Measurements from ENCODE around the gene GHRH. TPM values are rescaled to one million over a fixed set of nuclear protein-coding genes. Genes with fewer than 3 reads are reported as not detected.

Gene GHRH
- total and polyA plus RNA-seq, 4 donors: not detected

DNA sequence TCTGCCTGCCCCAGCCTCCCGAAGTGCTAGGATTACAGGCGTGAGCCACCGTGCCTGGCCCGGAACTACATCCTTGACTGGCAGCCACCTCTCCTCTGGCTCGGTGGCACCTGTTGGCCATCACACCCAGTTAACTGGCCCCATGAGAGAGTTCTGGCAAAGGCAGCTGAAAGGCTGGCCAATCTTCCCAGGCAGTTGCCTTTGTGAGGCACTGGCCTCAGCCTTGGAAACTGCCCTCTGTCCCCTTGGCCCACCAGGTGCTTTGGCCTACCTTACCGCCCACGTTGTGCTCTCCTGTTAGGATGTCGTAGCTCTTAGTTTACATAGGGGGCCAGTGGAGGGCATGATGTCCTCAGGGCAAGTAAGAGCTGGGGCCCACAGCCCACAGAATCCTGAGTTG, 18.2 kb upstream of the GHRH start:
- WGBS: 40% methylated on average over 8 of the region's 8 CpGs
- no peak for DNase-seq (ENCODE audit: low spot score)

DNA sequence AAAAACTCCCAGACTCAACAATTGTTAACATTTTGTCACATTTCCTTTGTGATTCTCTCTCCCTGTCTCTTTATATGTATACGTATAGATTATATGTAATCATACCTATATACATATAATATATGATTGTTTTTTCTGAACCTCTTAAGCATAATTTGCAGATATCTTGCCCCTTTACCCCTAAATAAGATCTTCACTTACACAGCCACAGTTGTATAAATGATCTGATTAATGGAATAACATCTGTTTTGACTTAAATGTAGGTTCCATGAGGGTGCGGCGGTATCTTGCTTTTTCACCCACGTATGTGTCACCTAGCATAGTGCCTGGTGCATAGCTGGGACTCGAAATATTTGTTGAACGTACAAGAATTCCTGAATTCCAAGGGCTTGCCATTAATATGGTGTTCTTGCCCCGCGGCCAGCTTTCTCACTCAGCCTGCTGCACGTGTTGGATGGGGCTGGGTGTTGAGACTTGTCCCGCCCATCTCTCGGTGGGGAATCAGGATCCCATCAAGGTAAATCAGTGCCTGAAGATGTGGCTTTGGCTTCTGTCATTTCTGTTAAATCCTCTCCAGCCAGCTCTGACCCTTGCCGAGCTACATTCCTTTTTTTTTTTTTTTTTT, 17.5 kb upstream of the GHRH start:
- DNase-seq (ENCODE audit: low spot score): no peak
- 92% methylated on average over 12 of the region's 12 CpGs for WGBS
- Histone ChIP-seq H3K27ac (ENCODE audit: low read depth in 1 of 2, low read length in 2 of 2) (no peak overlapping the region), H3K4me1 (ENCODE audit: control insufficient read depth in 4 of 4, insufficient read depth in 4 of 4, low read length in 3 of 4) (peaks cover 5 to 16% (median 6%) of the 10 kb centered on the region in 4 donors), H3K36me3 (ENCODE audit: control insufficient read depth in 4 of 4, insufficient read depth in 3 of 4, low read depth in 1 of 4, low read length in 3 of 4) (no peaks in the 10 kb centered on the region), H3K27me3 (ENCODE audit: control insufficient read depth in 4 of 4, insufficient read depth in 4 of 4, low read length in 3 of 4) (no peaks in the 10 kb centered on the region), H3K9me3 (ENCODE audit: control insufficient read depth in 4 of 4, low read length in 3 of 4) (no peaks in the 10 kb centered on the region), H3K9ac (ENCODE audit: low read depth in 1 of 2, low read length in 2 of 2) (no peak overlapping the region), H3K4me3 (ENCODE audit: low read depth in 1 of 3, low read length in 3 of 3) (no peak overlapping the region)
- no peak for TF ChIP-seq FOXA2 (IDR thresholded peaks at IDR 0.05)
- TF ChIP-seq FOXA1 (IDR thresholded peaks at IDR 0.05): no peak
- TF ChIP-seq HNF4G (IDR thresholded peaks at IDR 0.05): no peak
- no peak for TF ChIP-seq HNF4A (conservative IDR thresholded peaks at IDR 0.05)
- TF ChIP-seq, protein P1, sequence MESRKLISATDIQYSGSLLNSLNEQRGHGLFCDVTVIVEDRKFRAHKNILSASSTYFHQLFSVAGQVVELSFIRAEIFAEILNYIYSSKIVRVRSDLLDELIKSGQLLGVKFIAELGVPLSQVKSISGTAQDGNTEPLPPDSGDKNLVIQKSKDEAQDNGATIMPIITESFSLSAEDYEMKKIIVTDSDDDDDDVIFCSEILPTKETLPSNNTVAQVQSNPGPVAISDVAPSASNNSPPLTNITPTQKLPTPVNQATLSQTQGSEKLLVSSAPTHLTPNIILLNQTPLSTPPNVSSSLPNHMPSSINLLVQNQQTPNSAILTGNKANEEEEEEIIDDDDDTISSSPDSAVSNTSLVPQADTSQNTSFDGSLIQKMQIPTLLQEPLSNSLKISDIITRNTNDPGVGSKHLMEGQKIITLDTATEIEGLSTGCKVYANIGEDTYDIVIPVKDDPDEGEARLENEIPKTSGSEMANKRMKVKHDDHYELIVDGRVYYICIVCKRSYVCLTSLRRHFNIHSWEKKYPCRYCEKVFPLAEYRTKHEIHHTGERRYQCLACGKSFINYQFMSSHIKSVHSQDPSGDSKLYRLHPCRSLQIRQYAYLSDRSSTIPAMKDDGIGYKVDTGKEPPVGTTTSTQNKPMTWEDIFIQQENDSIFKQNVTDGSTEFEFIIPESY (IDR thresholded peaks at IDR 0.05): no peak
- TF ChIP-seq, protein P2, sequence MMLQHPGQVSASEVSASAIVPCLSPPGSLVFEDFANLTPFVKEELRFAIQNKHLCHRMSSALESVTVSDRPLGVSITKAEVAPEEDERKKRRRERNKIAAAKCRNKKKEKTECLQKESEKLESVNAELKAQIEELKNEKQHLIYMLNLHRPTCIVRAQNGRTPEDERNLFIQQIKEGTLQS (IDR thresholded peaks at IDR 0.05): no peak
- TF ChIP-seq SP1 (IDR thresholded peaks at IDR 0.05): no peak

More for the DNA sequence above, 18.2 kb upstream of the GHRH start:
- H3K9me3 ChIP-seq (ENCODE audit: control insufficient read depth in 4 of 4, low read length in 3 of 4): no peaks in the 10 kb centered on the region
- H3K36me3 ChIP-seq (ENCODE audit: control insufficient read depth in 4 of 4, insufficient read depth in 3 of 4, low read depth in 1 of 4, low read length in 3 of 4): no peaks in the 10 kb centered on the region
- no peak overlapping the region for H3K4me3 ChIP-seq (ENCODE audit: low read depth in 1 of 3, low read length in 3 of 3)
- H3K27ac ChIP-seq (ENCODE audit: low read depth in 1 of 2, low read length in 2 of 2): no peak overlapping the region
- TF ChIP-seq NR2F2 (IDR thresholded peaks at IDR 0.05) (no peak), JUND (IDR thresholded peaks at IDR 0.05) (no peak), GABPA (IDR thresholded peaks at IDR 0.05 in 1 of 2, conservative IDR thresholded peaks at IDR 0.05 in 1 of 2) (no peak), TAF1 (conservative IDR thresholded peaks at IDR 0.05) (no peak), EGR1 (IDR thresholded peaks at IDR 0.05; ENCODE audit: low read depth in 2 of 2) (no peak), YY1 (IDR thresholded peaks at IDR 0.05) (no peak), HNF4A (conservative IDR thresholded peaks at IDR 0.05) (no peak), RXRA (IDR thresholded peaks at IDR 0.05) (no peak), HNF4G (IDR thresholded peaks at IDR 0.05) (no peak)
- TF ChIP-seq, protein P2 (IDR thresholded peaks at IDR 0.05): no peak
- TF ChIP-seq, protein P1 (IDR thresholded peaks at IDR 0.05): no peak
- peaks cover 5 to 16% (median 6%) of the 10 kb centered on the region in 4 donors for H3K4me1 ChIP-seq (ENCODE audit: control insufficient read depth in 4 of 4, insufficient read depth in 4 of 4, low read length in 3 of 4)
- no peaks in the 10 kb centered on the region for H3K27me3 ChIP-seq (ENCODE audit: control insufficient read depth in 4 of 4, insufficient read depth in 4 of 4, low read length in 3 of 4)
- H3K9ac ChIP-seq (ENCODE audit: low read depth in 1 of 2, low read length in 2 of 2): no peak overlapping the region

DNA sequence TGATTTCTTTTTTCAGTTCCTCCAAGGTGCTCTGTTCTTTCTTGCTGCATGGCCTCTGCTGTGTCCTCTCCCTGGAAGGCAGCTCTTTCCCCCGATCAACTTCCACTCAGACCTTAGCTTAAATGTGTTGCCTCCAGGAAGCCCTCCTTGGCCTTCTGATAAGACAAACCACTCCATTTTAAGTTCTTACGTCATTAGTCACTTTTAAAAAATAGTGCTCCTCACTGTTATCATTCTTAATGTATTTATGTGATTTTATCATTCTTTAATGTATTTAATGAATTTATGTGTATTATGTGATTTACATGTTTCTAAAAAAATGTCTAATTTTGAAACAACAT, 15.6 kb upstream of the GHRH start:
- TF ChIP-seq, protein P3, sequence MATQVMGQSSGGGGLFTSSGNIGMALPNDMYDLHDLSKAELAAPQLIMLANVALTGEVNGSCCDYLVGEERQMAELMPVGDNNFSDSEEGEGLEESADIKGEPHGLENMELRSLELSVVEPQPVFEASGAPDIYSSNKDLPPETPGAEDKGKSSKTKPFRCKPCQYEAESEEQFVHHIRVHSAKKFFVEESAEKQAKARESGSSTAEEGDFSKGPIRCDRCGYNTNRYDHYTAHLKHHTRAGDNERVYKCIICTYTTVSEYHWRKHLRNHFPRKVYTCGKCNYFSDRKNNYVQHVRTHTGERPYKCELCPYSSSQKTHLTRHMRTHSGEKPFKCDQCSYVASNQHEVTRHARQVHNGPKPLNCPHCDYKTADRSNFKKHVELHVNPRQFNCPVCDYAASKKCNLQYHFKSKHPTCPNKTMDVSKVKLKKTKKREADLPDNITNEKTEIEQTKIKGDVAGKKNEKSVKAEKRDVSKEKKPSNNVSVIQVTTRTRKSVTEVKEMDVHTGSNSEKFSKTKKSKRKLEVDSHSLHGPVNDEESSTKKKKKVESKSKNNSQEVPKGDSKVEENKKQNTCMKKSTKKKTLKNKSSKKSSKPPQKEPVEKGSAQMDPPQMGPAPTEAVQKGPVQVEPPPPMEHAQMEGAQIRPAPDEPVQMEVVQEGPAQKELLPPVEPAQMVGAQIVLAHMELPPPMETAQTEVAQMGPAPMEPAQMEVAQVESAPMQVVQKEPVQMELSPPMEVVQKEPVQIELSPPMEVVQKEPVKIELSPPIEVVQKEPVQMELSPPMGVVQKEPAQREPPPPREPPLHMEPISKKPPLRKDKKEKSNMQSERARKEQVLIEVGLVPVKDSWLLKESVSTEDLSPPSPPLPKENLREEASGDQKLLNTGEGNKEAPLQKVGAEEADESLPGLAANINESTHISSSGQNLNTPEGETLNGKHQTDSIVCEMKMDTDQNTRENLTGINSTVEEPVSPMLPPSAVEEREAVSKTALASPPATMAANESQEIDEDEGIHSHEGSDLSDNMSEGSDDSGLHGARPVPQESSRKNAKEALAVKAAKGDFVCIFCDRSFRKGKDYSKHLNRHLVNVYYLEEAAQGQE (IDR thresholded peaks at IDR 0.05): no peak
- TF ChIP-seq RXRA (IDR thresholded peaks at IDR 0.05): no peak
- no peak for TF ChIP-seq HNF4A (conservative IDR thresholded peaks at IDR 0.05)
- no peak for TF ChIP-seq NR2F2 (IDR thresholded peaks at IDR 0.05)
- TF ChIP-seq, protein P4, sequence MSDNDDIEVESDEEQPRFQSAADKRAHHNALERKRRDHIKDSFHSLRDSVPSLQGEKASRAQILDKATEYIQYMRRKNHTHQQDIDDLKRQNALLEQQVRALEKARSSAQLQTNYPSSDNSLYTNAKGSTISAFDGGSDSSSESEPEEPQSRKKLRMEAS (IDR thresholded peaks at IDR 0.05): no peak
- TF ChIP-seq JUND (IDR thresholded peaks at IDR 0.05): no peak
- TF ChIP-seq, protein P1 (IDR thresholded peaks at IDR 0.05): no peak
- TF ChIP-seq FOXA2 (IDR thresholded peaks at IDR 0.05): no peak
- Histone ChIP-seq H3K27me3 (ENCODE audit: control insufficient read depth in 4 of 4, insufficient read depth in 4 of 4, low read length in 3 of 4) (no peaks in the 10 kb centered on the region), H3K9ac (ENCODE audit: low read depth in 1 of 2, low read length in 2 of 2) (no peak overlapping the region), H3K36me3 (ENCODE audit: control insufficient read depth in 4 of 4, insufficient read depth in 3 of 4, low read depth in 1 of 4, low read length in 3 of 4) (no peaks in the 10 kb centered on the region), H3K4me3 (ENCODE audit: low read depth in 1 of 3, low read length in 3 of 3) (no peak overlapping the region), H3K27ac (ENCODE audit: low read depth in 1 of 2, low read length in 2 of 2) (no peak overlapping the region), H3K4me1 (ENCODE audit: control insufficient read depth in 4 of 4, insufficient read depth in 4 of 4, low read length in 3 of 4) (peaks cover 4 to 14% (median 5%) of the 10 kb centered on the region in 4 donors), H3K9me3 (ENCODE audit: control insufficient read depth in 4 of 4, low read length in 3 of 4) (no peaks in the 10 kb centered on the region)
- no peak for DNase-seq (ENCODE audit: low spot score)
- 65% methylated on average over 2 of the region's 2 CpGs for WGBS

Measured in liver (tissue), 9 donors.